ENCODE results near the gene DUSP15. TPM values are rescaled to one million over a fixed set of nuclear protein-coding genes. Genes with fewer than 3 reads are reported as not detected.

The DUSP15 gene
- total and polyA plus RNA-seq, 9 of the 15 experiments (the other 6 are each of a cell fraction or from before 2014, with no cell fraction given), result 0.34 TPM; not detected in 8

- no peak for TF ChIP-seq CREB1 (IDR thresholded peaks at IDR 0.05)
- TF ChIP-seq CREB1 (CRISPR knock-in tag; IDR thresholded peaks at IDR 0.05), result no peak
- TF ChIP-seq, protein P1, sequence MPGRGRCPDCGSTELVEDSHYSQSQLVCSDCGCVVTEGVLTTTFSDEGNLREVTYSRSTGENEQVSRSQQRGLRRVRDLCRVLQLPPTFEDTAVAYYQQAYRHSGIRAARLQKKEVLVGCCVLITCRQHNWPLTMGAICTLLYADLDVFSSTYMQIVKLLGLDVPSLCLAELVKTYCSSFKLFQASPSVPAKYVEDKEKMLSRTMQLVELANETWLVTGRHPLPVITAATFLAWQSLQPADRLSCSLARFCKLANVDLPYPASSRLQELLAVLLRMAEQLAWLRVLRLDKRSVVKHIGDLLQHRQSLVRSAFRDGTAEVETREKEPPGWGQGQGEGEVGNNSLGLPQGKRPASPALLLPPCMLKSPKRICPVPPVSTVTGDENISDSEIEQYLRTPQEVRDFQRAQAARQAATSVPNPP (IDR thresholded peaks at IDR 0.05; ENCODE audit: borderline replicate concordance, insufficient read depth, insufficient read length), result no peak
- no peak for TF ChIP-seq GTF2A2 (tag; IDR thresholded peaks at IDR 0.05)
- no peak for TF ChIP-seq GABPA (tag; conservative IDR thresholded peaks at IDR 0.05; ENCODE audit: low read depth)
- no peak for TF ChIP-seq ZNF175 (CRISPR knock-in tag; IDR thresholded peaks at IDR 0.05; ENCODE audit: low read depth)
- TF ChIP-seq FOXK1 (CRISPR knock-in tag; IDR thresholded peaks at IDR 0.05; ENCODE audit: borderline replicate concordance), result no peak
- TF ChIP-seq ARID4B (CRISPR knock-in tag; IDR thresholded peaks at IDR 0.05), result 0 out of 2 replicates have a peak, but pooled peaks have one; percentile 48
- no peak for TF ChIP-seq PRDM10 (IDR thresholded peaks at IDR 0.05; ENCODE audit: partially characterized antibody)
- TF ChIP-seq COPS2 (conservative IDR thresholded peaks at IDR 0.05), result no peak
- no peak for TF ChIP-seq HDAC3 (IDR thresholded peaks at IDR 0.05; ENCODE audit: borderline replicate concordance, partially characterized antibody)
- no peak for TF ChIP-seq PML (IDR thresholded peaks at IDR 0.05; ENCODE audit: low read length)
- peak; percentile 94 for TF ChIP-seq DPF2 (IDR thresholded peaks at IDR 0.05)
- TF ChIP-seq ZNF239 (CRISPR knock-in tag; IDR thresholded peaks at IDR 0.05), result no peak
- TF ChIP-seq ZNF232 (CRISPR knock-in tag; IDR thresholded peaks at IDR 0.05), result no peak
- peak; percentile 71 for TF ChIP-seq CBFA2T3 (IDR thresholded peaks at IDR 0.05)
- TF ChIP-seq SMARCC2 (IDR thresholded peaks at IDR 0.05; ENCODE audit: low read depth), result peak; percentile 85
- TF ChIP-seq SMAD2 (IDR thresholded peaks at IDR 0.05; ENCODE audit: low read depth, low read length), result no peak
- TF ChIP-seq MEF2D (tag; conservative IDR thresholded peaks at IDR 0.05; ENCODE audit: low read depth), result no peak
Measured at GRCh38 chr20:31835977-31836852, 34.1 kb downstream of the DUSP15 start (continued).
